Activated T-cell treated with anti-CD3 and anti-CD28 coated beads for 48 hours (primary cell): Measurements from ENCODE around the gene GP1BB.
A peak's percentile ranks its signal among the peaks of the same experiment; 100 is the strongest.
"Not testable (repeated sequence)": the region's sequence is repeated elsewhere in the genome, so short reads cannot be mapped to it uniquely, and the experiment has no call there.

ENCODE experiments used
- DNase-seq: peaks from one replicate; pipeline ENCODE4 v3.0.0-alpha.2; 2020; ENCODE audit warnings: low read depth

Gene GP1BB

DNA sequence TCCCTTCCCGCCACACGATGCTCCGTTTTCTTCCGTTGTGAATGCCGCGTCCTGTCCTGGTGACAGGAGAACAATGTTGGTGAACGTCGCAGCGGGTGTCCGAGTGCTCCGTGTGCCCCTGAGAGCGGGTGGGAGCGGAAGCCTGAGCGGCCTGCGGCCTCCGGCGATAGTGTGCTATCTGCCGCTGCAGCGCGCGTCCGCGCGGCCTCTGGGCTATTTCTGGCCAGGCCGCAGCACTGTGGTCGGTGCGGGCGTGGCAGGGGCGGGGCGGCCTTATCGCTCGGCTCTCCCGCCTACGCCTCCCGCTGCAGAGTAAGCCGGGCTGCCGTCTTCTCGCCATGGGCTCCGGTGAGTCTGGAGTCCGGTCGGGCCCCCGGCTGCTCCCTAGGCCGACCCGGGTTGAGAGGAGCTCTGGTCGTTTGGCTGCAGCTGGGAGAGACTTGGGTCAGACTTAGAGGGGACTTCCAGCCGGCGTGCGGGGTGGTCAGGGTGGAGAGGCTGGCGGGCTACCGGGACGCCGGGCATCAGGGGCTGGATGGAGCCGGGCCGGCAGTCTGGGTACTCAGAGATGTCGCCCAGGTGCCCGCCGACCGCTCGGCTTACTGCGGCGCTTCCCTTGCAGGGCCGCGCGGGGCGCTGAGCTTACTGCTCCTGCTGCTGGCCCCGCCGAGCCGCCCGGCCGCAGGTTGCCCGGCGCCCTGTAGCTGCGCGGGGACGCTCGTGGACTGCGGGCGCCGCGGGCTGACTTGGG, at the start of gene GP1BB:
Gene GP1BB, plus strand, starts transcription at position 308 of the 751 bp plus-strand sequence. Its CDS starts 31 bp downstream, at position 339.
- DNase-seq = peak; percentile 46

DNA sequence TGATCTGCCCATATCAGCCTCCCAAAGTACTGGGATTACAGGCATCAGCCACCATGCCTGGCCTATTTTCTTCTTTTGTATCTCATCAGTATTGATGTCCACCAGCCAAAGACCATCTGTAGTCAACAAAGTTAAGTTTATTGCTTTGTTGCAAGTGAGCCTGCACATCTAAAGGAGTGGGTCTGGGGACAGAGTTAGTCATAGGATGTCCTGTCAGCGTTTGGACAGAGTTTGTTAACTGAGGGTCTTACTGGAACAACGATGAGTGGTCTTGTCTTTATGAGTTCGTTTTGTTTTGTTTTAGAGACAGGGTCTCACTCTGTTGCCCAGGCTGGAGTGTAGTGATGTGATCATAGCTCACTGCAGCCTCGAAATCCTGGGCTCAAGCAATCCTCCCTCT, 49.7 kb upstream of the GP1BB start:
- no peak for DNase-seq

DNA sequence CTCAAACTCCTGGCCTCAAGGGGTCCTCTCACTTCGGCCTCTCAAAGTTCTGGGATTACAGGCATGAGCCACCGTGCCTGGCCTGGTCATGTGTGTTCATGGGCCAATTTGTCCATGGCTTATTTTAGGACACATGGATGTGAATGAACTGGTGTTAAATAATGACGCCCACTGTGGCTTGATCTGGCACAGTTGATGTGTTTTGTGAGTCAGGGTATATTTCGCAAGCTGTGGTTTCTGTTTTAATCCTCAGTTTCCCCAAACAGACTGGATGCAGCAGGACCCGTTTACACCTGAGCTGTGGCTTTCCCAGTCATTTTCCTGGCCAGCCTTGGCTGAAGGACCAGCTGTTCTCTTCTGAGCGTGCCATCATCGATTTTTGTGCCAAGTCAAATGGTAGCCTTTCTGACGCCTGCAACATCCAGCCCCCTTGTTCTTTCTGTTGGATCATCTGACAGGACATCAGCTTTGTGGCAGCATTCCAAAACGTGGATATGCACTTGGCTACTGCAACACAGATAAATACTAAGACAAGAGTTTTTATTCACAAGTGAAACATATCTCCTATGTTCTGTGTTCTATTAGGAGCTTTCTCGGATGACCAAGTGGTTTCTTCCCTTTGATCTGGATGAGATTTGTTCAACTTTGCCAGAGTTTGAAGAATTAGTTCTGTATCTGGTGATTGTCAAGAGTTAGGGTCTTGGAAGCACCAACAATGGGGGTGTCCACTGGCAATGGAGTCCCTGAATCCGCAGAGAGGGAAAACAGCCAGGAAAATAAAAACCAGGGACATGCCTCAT, 49.0 kb upstream of the GP1BB start:
- no peak for DNase-seq

DNA sequence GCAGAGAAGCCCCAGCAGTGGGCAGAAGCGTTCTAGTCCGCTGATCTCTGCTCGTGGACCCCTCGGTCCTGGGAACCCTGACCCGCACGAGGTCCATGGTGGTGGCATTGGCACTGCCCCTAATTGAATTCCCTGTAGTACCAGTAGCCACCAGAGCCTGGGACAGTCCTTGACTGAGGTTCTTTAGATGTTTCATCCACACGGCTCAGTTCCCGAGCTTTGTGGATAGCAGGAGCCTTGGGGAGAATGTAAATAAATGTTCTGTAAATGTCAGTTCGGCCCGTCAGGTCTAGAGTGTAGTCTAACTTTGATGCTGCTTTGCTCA, 48.4 kb upstream of the GP1BB start:
- no peak for DNase-seq

DNA sequence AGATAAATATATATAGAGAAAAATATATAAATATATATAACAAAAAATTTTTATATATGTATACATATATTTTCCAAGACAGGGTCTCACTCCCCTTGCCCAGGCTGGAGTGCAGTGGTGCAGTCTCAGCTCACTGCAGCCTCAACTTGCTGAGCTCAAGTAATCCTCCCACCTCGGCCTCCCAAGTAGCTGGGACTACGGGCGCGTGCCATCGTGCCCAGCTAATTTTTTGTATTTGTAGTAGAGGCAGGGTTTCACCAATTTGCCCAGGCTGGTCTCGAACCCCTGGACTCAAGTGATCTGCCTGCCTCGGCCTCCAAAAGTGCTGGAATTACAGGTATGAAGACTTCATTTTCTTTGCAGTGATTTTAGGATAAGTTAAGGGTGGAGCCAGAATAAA, 47.9 kb upstream of the GP1BB start:
- DNase-seq = no peak

DNA sequence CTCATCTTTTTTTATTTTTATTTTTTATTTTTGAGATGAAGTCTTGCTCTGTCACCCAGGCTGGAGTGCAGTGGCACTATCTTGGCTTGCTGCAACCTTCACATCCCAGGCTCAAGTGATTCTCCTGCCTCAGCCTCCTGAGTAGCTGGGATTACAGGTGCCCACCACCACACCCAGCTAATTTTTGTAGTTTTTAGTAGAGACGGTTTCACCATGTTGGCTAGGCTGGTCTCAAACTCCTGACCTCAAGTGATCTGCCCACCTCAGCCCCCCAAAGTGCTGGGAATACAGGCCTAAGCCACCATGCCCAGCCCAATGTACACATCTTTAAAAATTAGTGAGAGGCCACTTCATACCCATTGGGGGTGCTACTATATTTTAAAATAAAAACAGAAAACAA, 46.9 kb upstream of the GP1BB start:
- not testable (repeated sequence) for DNase-seq

DNA sequence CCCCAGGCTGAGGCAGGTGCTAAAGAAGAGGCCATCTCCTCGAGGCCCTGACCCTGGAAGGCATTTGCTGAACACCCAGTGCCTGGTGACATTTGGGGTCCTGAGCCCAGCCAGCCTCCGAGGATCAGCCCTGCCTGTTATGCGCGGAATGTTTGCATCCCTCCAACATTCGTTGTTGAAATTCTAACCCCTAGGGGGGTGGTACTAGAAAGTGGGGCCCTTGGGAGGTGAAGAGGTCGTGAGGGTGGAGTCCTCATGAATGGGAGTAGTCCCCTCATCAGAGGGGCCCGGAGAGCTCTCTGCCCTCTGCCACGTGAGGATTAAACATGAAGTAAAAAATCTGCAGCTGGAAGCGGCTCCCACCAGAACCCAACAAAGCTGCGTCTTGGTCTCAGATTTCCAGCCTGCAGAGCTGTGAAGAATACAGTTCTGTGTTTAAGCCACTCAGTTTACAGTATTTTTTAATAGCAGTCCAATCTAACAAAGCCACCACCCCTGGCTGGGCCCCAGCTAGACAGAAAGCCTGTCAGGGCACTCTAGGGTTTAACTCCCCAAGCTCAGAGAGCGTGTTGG, 44.3 kb upstream of the GP1BB start:
- DNase-seq = no peak

DNA sequence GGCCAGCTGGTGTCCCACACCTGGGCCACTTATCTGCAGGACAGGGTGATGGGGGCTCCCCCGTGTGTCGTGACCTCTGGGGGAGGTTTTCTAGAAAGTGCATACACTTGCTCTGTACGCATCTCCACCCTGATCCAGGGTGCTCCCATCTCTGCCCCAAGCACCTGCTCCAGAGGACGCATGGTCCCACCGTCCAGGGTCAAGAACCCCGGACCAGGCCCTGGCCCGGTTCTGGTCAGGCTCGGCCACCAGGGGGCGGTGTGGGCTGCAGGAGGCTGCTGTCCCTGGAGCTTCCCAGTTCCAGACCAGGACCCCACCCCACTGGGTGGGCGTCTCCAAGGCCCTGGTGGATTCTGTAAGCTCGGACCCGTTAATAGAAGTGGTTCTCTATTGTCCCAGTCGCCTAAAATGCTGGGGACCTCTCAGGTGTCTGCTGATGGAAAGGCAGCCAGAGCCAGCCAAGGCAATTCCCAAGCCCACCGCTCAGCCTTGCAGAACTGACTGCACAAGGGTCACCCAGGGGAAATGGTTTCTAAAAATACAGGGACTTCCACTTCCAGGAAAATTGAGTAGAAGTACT, 43.7 kb upstream of the GP1BB start:
- DNase-seq = peak; percentile 23

DNA sequence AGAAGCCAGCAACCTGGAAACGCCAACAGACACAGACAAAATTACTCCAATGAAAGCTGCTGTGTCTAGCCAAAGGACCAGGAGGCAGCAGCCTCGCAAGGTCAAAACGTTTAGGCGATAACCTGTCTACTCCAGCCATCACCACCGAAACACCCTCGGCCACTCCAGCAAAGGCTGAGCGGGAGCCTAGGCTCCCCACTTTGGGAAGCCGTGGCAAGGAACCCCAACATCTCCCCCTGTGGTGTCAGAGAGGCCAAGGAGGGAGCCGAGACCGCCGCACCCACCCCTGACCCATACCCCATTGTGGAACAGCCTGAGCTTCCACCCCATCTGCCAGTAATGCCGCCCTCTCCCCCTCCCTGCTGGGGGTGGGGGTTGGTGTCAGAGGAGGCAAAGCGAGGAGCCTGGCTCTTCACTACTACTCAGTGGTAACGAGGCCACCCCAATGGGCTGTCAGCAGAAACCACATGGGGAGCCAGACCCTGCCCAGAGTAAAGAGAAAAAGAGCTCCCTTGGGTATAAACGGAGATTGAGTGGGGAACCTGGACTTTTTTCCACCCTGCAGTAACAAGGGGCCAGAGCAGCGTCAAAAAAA, 43.0 kb upstream of the GP1BB start:
- DNase-seq = no peak

DNA sequence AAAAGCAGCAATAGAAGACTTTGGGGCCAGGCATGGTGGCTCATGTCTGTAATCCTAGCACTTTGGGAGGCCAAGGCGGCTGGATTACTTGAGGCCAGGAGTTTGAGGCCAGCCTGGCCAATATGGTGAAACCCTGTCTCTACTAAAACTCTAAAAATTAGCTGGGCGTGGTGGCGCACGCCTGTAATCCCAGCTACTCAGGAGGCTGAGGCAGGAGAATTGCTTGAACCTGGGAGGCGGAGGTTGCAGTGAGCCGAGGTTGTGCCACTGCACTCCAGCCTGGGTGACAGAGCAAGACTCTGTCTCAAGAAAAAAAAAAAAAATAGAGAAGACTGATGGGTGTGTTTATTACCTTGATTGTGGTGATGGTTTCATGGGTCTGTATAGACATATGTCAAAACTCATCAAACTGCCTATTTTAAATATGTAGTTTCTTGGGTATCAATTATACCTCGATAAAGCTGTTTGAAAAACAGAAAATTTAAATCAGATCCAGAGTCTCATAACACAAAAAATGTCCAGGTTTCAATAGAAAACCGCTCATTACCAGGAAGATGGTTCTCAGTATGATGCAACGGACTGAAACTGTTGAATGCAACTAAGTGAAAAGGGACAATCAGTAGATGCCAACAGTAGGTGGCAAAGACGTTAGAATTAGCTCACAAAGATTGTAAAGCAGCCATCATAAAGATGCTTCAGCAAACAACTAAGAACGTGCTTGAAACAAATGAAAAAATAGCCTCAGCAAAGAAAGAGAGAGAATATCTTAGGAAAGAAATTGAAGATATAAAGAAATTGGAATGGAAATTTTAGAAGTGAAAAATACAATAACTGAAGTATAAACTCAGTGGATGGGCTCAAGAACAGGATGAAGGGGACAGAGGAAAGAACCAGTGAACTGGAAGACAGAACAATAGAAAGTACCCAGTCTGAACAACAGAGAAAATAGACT, 42.2 kb upstream of the GP1BB start:
- DNase-seq = no peak

DNA sequence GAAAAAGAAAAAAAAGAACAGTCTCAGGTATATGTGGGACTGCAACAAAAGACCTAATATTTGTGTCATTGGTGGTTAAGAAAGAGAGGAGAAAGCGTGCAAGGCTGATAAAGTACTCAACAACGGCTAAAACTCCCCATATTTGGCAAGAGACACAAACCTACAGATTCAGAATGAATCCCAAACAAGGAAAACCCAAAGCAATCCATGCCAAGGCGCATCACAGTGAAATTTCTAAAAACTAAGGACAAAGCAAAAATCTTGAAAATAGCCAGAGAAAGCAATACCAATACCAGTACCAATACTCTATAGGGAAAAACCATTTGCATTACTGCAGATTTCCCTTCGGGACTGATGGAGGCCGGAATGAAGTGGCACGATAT, 41.5 kb upstream of the GP1BB start:
- DNase-seq = no peak

DNA sequence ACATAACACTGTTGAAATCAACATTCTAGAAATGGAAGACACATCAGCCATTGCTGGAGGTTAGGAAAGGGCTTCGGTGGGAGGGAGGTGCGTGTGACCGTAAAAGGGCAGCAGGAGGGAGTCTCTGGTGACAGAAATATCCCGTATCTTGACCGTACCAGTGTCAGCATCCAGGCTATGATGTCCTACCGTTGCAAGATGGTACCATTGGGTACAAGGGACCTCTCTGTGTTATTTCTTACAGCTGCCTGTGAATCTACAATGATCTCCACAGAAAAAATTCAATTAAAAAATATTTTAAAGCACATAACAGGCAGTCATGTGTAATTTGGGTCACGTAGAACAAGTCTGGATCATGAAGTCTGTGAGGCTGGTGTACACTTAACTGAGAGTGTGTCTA, 36.4 kb upstream of the GP1BB start:
- no peak for DNase-seq

DNA sequence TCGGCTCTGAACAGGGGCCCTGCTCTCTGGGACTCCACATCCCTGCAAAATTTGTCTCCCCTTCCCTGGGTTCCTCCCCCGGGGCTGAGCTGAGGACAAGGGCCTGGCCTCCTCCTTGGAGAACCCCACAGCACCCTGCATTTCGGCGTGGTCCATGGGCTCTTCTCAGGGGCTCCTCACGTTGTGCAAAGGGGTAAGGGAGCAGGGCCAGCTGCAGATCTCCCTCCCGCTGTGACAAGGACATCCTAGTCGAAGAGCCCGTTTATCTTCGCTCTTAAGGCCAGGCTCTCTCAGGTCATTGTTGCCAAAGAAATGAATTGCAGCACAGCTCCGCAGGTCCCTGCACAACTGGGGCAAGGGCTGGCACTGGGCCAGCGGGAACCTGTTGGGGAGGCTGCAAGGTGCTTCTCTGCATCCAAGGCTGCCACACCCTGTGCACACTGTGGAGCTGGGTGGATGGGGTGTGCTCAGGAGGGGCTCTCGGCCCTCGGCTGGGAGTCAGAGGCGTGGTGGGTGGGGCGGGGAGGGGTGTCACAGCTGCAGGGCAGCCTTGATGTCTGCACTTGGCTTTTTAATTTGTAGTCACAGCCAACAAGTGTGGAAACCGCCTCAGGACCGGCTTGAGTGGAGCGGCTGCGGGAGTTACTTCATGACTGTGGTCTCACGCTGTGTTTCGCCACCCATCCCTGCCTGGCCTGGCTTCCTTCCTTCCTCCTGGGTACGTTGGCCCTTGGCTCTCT, 35.6 kb upstream of the GP1BB start:
- DNase-seq = no peak

DNA sequence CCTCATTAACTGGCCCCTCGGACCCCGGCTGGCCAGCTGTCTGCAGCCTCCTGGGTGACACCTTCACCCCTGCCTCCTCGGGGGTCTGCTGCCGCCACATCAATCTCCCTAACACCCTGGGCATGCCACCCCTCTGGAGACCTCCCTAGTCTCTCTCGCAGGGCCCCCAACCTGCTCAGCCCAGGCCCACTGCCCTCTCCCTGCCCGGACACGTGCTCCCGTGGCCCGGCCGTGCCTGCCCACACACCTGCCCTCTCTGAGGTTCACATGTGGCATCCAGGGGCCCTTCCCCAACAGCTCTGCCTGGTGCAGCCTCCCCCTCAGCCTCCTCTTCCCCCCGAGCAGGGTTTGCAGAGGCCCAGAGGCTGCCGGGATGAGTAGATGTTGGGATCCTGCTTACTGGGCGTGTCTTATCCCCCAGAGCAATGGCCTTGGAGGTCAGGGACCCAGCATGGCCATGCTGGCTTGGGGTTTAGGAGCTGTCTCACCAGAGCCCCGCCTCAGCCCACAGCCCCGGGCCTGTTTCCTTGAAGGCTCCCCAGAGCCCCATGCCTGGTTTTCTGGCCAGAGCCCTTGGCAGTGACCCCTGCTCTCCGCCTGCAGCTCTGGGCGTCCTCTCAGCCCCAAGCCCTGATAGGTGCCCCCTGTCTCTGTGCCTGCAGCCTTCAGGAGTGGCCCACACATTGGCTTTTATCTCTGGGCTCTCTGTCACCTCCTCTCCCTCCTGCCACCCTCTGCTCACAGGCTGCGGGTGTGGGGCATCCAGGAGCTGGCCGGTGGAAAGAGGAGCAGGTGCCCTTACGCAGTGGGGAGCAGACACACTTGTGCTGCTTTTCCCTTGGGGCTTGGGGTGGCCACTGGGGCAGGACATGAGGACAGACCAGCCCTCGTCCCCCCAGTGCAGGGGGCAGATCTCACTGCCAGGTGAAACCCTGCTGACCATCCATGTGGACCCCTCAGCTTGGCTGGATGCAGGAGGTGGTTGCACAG, 34.7 kb upstream of the GP1BB start:
- no peak for DNase-seq

DNA sequence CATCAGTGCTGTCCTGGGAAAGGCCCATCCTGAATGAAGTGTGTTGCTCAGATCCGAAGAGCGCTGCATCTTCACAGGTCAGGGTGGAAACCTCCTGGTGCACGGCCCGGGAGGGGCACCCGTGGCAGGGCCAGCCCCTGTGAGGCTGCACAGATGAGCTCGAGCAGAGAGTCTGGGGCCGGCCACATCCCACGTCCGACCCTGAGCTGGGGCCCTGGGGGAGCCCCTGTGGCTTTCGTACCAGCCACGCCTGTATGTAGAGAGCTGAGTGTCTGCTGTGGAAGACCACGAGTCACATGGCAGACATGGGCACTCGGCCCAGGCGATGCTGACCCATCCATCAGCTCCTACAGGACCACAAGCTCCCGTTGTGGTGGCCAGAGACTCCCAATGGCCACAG, 33.9 kb upstream of the GP1BB start:
- DNase-seq = no peak

DNA sequence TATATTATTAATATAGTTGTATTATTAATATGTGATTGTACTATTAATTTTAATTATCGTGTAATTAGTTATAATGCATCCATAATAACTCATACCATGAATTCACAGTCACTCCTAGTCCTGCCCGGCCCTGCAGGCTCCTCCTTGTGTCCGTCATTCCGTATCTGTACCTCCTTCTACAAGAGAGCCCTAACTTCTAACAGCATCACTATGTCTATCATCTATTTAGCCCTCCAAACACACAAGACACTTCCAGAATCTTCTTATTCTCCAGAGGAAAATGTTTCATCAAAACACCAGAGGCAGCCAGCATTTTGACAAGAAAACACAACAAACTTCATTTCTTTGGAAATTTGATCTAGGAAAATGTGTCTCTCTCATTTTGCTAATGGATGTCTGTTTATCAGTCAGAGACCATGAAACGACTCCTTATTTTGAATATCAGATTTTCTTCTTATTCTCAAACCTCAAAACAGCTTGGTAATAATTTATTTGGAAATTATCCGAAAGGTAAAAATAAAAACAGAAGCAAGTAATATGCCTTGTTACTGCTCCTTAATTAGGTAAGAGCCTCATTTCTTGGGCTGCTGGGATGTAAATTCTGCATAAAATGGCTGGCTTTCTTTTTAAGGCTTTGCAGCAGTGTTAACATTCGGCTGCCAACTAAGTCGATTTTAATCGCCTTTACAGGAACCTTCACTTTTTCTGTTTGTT, 32.2 kb upstream of the GP1BB start:
- no peak for DNase-seq

DNA sequence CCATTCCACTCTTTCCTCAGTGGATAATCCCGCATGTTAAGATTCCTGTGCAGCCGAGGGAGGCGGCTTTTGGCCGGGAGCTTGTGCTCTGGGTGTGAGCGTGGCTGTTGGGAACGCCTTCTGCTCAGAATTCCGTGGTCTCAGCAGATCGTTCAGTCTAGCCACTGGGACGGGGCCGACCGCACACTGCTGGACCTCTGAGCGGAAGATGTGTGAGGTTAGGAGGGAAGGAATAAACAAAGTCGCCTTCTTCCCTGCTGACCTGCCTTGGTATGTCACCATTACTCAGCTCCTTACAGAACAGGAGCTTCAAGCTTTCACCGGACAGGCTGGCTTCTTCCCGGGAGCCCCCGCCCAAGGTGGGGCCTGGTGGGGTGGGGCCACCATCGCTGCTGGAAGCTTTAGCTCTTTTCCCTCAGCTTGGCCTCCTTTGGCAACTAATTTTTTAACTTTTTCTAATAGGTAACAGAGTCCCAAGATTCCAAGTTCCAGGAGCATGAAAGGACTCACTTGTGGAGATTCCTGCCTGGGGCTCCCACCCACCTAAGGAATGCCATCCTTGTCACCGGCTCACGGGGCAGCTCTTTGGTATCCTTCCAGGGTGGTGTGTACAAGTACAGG, 31.5 kb upstream of the GP1BB start:
- no peak for DNase-seq

DNA sequence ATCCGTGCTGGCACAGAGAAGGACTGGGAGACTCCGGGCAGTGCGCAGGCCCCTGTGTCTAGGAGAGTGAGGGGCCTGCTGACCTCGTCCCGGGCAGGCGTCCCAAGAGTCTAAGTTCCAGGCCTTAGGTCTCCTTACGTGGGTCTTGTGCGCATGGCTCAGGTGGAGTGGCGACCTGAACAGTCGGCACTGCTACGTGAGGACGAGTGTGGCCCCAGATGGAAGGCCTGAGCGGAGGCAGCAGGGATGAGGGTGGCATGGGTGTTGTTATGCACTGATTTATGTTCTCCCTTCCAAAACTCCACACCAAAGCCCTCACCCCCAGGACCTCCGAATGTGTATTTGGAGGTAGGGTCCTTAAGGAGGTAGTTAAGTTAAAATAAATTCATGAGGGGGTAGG, 29.8 kb upstream of the GP1BB start:
- no peak for DNase-seq
